ENCODE data around the gene ERP29. TPM values are rescaled to one million over a fixed set of nuclear protein-coding genes. Genes with fewer than 3 reads are reported as not detected.
"Not testable (repeated sequence)": the region's sequence is repeated elsewhere in the genome, so short reads cannot be mapped to it uniquely, and the experiment has no call there.

ERP29 gene
- total RNA-seq, 1 donor = 77.4 TPM

GRCh38 chr12:111997300-111997699 is 15.9 kb upstream of the ERP29 start:
- no peak overlapping the region for H3K4me3 ChIP-seq (ENCODE audit: insufficient read depth, low read length)
- DNase-seq (ENCODE audit: insufficient read length, low spot score, missing footprints) = no peak
- no peak overlapping the region for H3K27ac ChIP-seq (ENCODE audit: low read depth, low read length)
- no peak for TF ChIP-seq CTCF (IDR thresholded peaks at IDR 0.05; ENCODE audit: extremely low read depth, low read depth, low read length)
- no peak overlapping the region for H2AFZ ChIP-seq (ENCODE audit: low read length)
- H3K9me3 ChIP-seq (ENCODE audit: low read depth, low read length) = no peaks in the 10 kb centered on the region
- peaks cover 11% of the 10 kb centered on the region for H3K4me1 ChIP-seq (ENCODE audit: insufficient read depth, low read length)
- H4K20me1 ChIP-seq (ENCODE audit: insufficient read depth, low read length) = no peaks in the 10 kb centered on the region
- H3K27me3 ChIP-seq (ENCODE audit: insufficient read depth, low read length) = no peaks in the 10 kb centered on the region
- no peaks in the 10 kb centered on the region for H3K36me3 ChIP-seq (ENCODE audit: insufficient read depth, low read length)
- H3K79me2 ChIP-seq (ENCODE audit: insufficient read depth, low read length) = no peaks in the 10 kb centered on the region
- H3K4me2 ChIP-seq (ENCODE audit: insufficient read depth, low read length) = no peak overlapping the region

- Histone ChIP-seq H3K27ac (ENCODE audit: low read depth, low read length) (no peak overlapping the region), H3K4me1 (ENCODE audit: insufficient read depth, low read length) (peaks cover 11% of the 10 kb centered on the region), H3K4me3 (ENCODE audit: insufficient read depth, low read length) (no peak overlapping the region), H3K27me3 (ENCODE audit: insufficient read depth, low read length) (no peaks in the 10 kb centered on the region), H3K9me3 (ENCODE audit: low read depth, low read length) (no peaks in the 10 kb centered on the region), H3K36me3 (ENCODE audit: insufficient read depth, low read length) (no peaks in the 10 kb centered on the region), H2AFZ (ENCODE audit: low read length) (no peak overlapping the region), H4K20me1 (ENCODE audit: insufficient read depth, low read length) (no peaks in the 10 kb centered on the region), H3K4me2 (ENCODE audit: insufficient read depth, low read length) (no peak overlapping the region), H3K79me2 (ENCODE audit: insufficient read depth, low read length) (no peaks in the 10 kb centered on the region)
- no peak for TF ChIP-seq CTCF (IDR thresholded peaks at IDR 0.05; ENCODE audit: extremely low read depth, low read depth, low read length)
- DNase-seq (ENCODE audit: insufficient read length, low spot score, missing footprints) = no peak
These were observed 15.2 kb upstream of the ERP29 start for GRCh38 chr12:111998015-111998414.

GRCh38 chr12:111999129-111999528 is 14.1 kb upstream of the ERP29 start:
- H3K9me3 ChIP-seq (ENCODE audit: low read depth, low read length); H3K27me3 ChIP-seq (ENCODE audit: insufficient read depth, low read length); H3K27ac ChIP-seq (ENCODE audit: low read depth, low read length); H3K79me2 ChIP-seq (ENCODE audit: insufficient read depth, low read length); H3K36me3 ChIP-seq (ENCODE audit: insufficient read depth, low read length); DNase-seq (ENCODE audit: insufficient read length, low spot score, missing footprints); H2AFZ ChIP-seq (ENCODE audit: low read length); H3K4me2 ChIP-seq (ENCODE audit: insufficient read depth, low read length); H4K20me1 ChIP-seq (ENCODE audit: insufficient read depth, low read length); H3K4me3 ChIP-seq (ENCODE audit: insufficient read depth, low read length): not testable (repeated sequence)
- peaks cover 11% of the 10 kb centered on the region for H3K4me1 ChIP-seq (ENCODE audit: insufficient read depth, low read length)

GRCh38 chr12:112000820-112001219 is 12.4 kb upstream of the ERP29 start:
- no peaks in the 10 kb centered on the region for H3K79me2 ChIP-seq (ENCODE audit: insufficient read depth, low read length)
- TF ChIP-seq CTCF (IDR thresholded peaks at IDR 0.05; ENCODE audit: extremely low read depth, low read depth, low read length) = no peak
- peaks cover 12% of the 10 kb centered on the region for H3K4me1 ChIP-seq (ENCODE audit: insufficient read depth, low read length)

More at GRCh38 chr12:112000820-112001219, 12.4 kb upstream of the ERP29 start:
- Histone ChIP-seq H4K20me1 (ENCODE audit: insufficient read depth, low read length) (no peaks in the 10 kb centered on the region), H3K4me2 (ENCODE audit: insufficient read depth, low read length) (no peak overlapping the region), H3K36me3 (ENCODE audit: insufficient read depth, low read length) (no peaks in the 10 kb centered on the region), H3K27me3 (ENCODE audit: insufficient read depth, low read length) (no peaks in the 10 kb centered on the region), H3K9me3 (ENCODE audit: low read depth, low read length) (no peaks in the 10 kb centered on the region), H3K4me3 (ENCODE audit: insufficient read depth, low read length) (no peak overlapping the region), H2AFZ (ENCODE audit: low read length) (no peak overlapping the region), H3K27ac (ENCODE audit: low read depth, low read length) (no peak overlapping the region)
- DNase-seq (ENCODE audit: insufficient read length, low spot score, missing footprints) = no peak

Measured in osteoblast (primary cell).